GM23338 (cell line): Measurements from ENCODE around the gene FRS2. TPM values are rescaled to one million over a fixed set of nuclear protein-coding genes. Genes with fewer than 3 reads are reported as not detected.

Experiments
- ATAC-seq: fragments of 200-7000 bp; cut with Tn5 transposase; 3 replicates; pipeline ENCODE4 v1.9.1; 2020
- DNase-seq: peaks from one replicate; pipeline ENCODE4 v3.0.0-alpha.2; 2015; ENCODE audit warnings: low spot score
- H2AFZ ChIP-seq: fragments of 200-600 bp; sonication (generic); 2 replicates; pipeline ENCODE4 v1.8.0; 2016; ENCODE audit warnings: antibody characterized with exemption, mild to moderate bottlenecking, moderate library complexity
- H3F3A ChIP-seq: fragments of 200-600 bp; sonication (generic); replicated peaks from 2 replicates; pipeline ENCODE4 v1.8.0; 2017; ENCODE audit warnings: antibody characterized with exemption, mixed run types, low read depth
- H3K27ac ChIP-seq: fragments of 200-600 bp; sonication (generic); 2 replicates; pipeline ENCODE4 v1.6.1; 2016; ENCODE audit warnings: low read depth
- H3K27me3 ChIP-seq: fragments of 200-600 bp; sonication (generic); 2 replicates; pipeline ENCODE4 v1.8.0; 2016; ENCODE audit warnings: mild to moderate bottlenecking, mixed run types, moderate library complexity; ENCODE audit not compliant: insufficient read depth
- H3K36me3 ChIP-seq: fragments of 200-600 bp; sonication (generic); 2 replicates; pipeline ENCODE4 v1.8.0; 2016; ENCODE audit warnings: mild to moderate bottlenecking; ENCODE audit not compliant: insufficient read depth
- H3K4me1 ChIP-seq: fragments of 200-600 bp; sonication (generic); 2 replicates; pipeline ENCODE4 v1.8.0; 2016; ENCODE audit warnings: mild to moderate bottlenecking, moderate library complexity; ENCODE audit not compliant: insufficient read depth
- H3K4me2 ChIP-seq: fragments of 200-600 bp; sonication (generic); 2 replicates; pipeline ENCODE4 v1.7.1; 2017; ENCODE audit warnings: mixed run types
- H3K4me3 ChIP-seq: fragments of 200-600 bp; sonication (generic); 2 replicates; pipeline ENCODE4 v1.6.1; 2016; ENCODE audit warnings: mixed run types
- H3K79me2 ChIP-seq: fragments of 200-600 bp; sonication (generic); replicated peaks from 2 replicates; pipeline ENCODE4 v1.8.0; 2017; ENCODE audit warnings: mild to moderate bottlenecking; ENCODE audit not compliant: insufficient read depth
- H3K9me2 ChIP-seq: fragments of 200-600 bp; sonication (generic); 2 replicates; pipeline ENCODE4 v1.8.0; 2017; ENCODE audit not compliant: insufficient read depth
- H4K20me1 ChIP-seq: fragments of 200-600 bp; sonication (generic); replicated peaks from 2 replicates; pipeline ENCODE4 v1.8.0; 2017; ENCODE audit warnings: mild to moderate bottlenecking; ENCODE audit not compliant: insufficient read depth
- H3K27ac Mint-ChIP-seq: 2 replicates; pipeline ENCODE4 v1.8.0; 2020; ENCODE audit warnings: inconsistent platforms, mild to moderate bottlenecking, moderate library complexity, mixed read lengths
- H3K27me3 Mint-ChIP-seq: 3 replicates; pipeline ENCODE4 v1.8.0; 2022; ENCODE audit warnings: low read depth, mild to moderate bottlenecking, moderate library complexity, mixed read lengths, inconsistent platforms; ENCODE audit not compliant: insufficient read depth, poor library complexity
- H3K36me3 Mint-ChIP-seq: 3 replicates; pipeline ENCODE4 v1.8.0; 2021; ENCODE audit warnings: low read depth, mild to moderate bottlenecking, inconsistent platforms, moderate library complexity, mixed read lengths
- H3K4me1 Mint-ChIP-seq: 3 replicates; pipeline ENCODE4 v1.8.0; 2020; ENCODE audit warnings: mild to moderate bottlenecking, inconsistent platforms, mixed read lengths
- H3K4me3 Mint-ChIP-seq: 3 replicates; pipeline ENCODE4 v1.8.0; 2021; ENCODE audit warnings: moderate library complexity, mild to moderate bottlenecking, inconsistent platforms, mixed read lengths
- H3K9me3 Mint-ChIP-seq: 3 replicates; pipeline ENCODE4 v1.8.0; 2020; ENCODE audit warnings: moderate library complexity, mild to moderate bottlenecking, inconsistent platforms, mixed read lengths
- CREB1 ChIP-seq: fragments of 250-450 bp; sonication (Bioruptor Pico); IDR thresholded peaks from 2 replicates; pipeline ENCODE4 v1.5.0; 2020; ENCODE audit warnings: low read depth, mild to moderate bottlenecking, moderate library complexity
- EZH2 ChIP-seq: fragments of 200-600 bp; sonication (generic); IDR thresholded peaks from one replicate; pipeline ENCODE4 v1.8.0; 2017; ENCODE audit warnings: antibody characterized with exemption, mild to moderate bottlenecking, low read depth; ENCODE audit not compliant: unreplicated experiment
- EZH2phosphoT487 ChIP-seq: fragments of 200-600 bp; sonication (generic); IDR thresholded peaks from one replicate; pipeline ENCODE4 v1.8.1; 2018; ENCODE audit warnings: antibody characterized with exemption; ENCODE audit not compliant: unreplicated experiment
- JUNB ChIP-seq: IDR thresholded peaks from one replicate; pipeline ENCODE4 v1.6.1; 2016; ENCODE audit warnings: antibody characterized with exemption; ENCODE audit not compliant: unreplicated experiment
- NANOG ChIP-seq: IDR thresholded peaks from 2 replicates; pipeline ENCODE4 v1.6.1; 2016; ENCODE audit warnings: antibody characterized with exemption, borderline replicate concordance
- POLR2AphosphoS5 ChIP-seq: IDR thresholded peaks from 2 replicates; pipeline ENCODE4 v1.6.1; 2016; ENCODE audit warnings: antibody characterized with exemption, low read depth
- STAT1 ChIP-seq: IDR thresholded peaks from one replicate; pipeline ENCODE4 v1.6.1; 2016; ENCODE audit warnings: antibody characterized with exemption; ENCODE audit not compliant: unreplicated experiment
- ZNF114 ChIP-seq: fragments of 250-450 bp; sonication (Bioruptor Pico); IDR thresholded peaks from 2 replicates; pipeline ENCODE4 v1.5.0; 2020; ENCODE audit warnings: mild to moderate bottlenecking, moderate library complexity
- ZNF331 ChIP-seq: fragments of 250-450 bp; sonication (Bioruptor Pico); IDR thresholded peaks from 2 replicates; pipeline ENCODE4 v1.5.0; 2020; ENCODE audit warnings: low read depth, mild to moderate bottlenecking, moderate library complexity
- polyA plus RNA-seq: library from polyadenylated mRNA; unstranded; fragments of >200 nt; fragmentation: Nextera tagmentation; extraction: Ambion mirVana; gene quantifications from 2 replicates; pipeline ENCODE4 v1.2.1, GENCODE V29; 2016
- total RNA-seq: library from RNA; depleted of rRNA; stranded (reverse); fragments of >200 nt; shearing (Covaris generic); gene quantifications from 2 replicates; pipeline ENCODE4 v1.2.3, GENCODE V29; 2014
- TF ChIP-seq, protein P1 (sequence below): fragments of 250-450 bp; sonication (Bioruptor Pico); IDR thresholded peaks from 2 replicates; pipeline ENCODE4 v1.5.0; 2020; ENCODE audit warnings: mild to moderate bottlenecking, moderate library complexity
- TF ChIP-seq, protein P2 (sequence below): IDR thresholded peaks from one replicate; pipeline ENCODE4 v1.6.1; 2018; ENCODE audit warnings: antibody characterized with exemption; ENCODE audit not compliant: unreplicated experiment
- TF ChIP-seq, protein P3 (sequence below), 2 experiments: fragments of 200-600 bp in 1 of 2; sonication (generic) in 1 of 2; conservative IDR thresholded peaks; 2 replicates each; pipeline versions ENCODE4 v1.5.1 to v1.6.1; 2016 to 2017; ENCODE audit warnings: antibody characterized with exemption in 2 of 2, low read depth in 2 of 2, mild to moderate bottlenecking in 2 of 2, moderate library complexity in 1 of 2
- TF ChIP-seq, protein P4 (sequence below): IDR thresholded peaks from 2 replicates; pipeline ENCODE4 v1.6.1; 2016; ENCODE audit warnings: antibody characterized with exemption

The FRS2 gene
- total and polyA plus RNA-seq, 2 experiments from 2014 or later = 34.3 to 45.0 TPM

DNA sequence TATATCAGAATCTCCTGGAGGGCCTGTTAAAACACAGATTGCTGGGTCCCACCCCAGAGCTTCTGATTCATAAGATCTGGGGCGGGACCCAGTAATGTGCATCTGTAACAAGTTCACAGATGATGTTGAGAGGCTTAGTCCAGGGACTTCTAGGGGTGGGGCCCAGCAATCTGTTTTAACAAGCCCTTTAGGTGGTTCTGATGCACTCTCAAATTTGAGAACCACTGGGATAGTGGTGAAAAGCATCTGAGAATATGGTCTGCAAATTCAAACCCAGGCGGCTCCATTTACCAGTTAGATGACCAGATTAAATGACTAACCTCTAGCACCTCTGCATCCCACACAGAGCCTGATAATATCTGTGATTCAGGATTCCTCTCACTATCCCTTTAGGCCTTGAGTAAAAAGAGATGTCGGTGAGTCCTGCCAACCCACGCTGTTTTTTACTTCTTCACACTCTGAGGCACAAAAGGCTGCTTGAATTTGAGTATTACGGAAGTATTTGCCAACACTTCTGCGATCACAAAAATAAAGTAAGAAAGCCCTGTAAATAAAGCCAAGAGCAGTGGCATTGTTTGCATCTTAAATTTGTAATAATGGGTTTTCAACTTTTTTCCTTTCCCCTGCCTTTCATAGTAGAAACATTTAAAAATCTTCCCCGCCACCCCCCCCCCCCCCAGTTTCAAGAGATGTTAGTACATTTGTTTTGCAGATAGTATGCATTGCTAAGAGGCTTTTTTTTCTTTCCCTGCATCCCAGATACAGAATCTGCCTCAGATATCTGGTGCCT, 1.8 kb upstream of the FRS2 start:
- Histone ChIP-seq H3K4me3 (no peak overlapping the region), H3K9me2 (no peaks in the 10 kb centered on the region), H3K27ac (peak overlapping the region; percentile 75), H3K4me1 (peaks cover 49% of the 10 kb centered on the region), H3K36me3 (no peaks in the 10 kb centered on the region), H2AFZ (peak overlapping the region; percentile 95), H3K27me3 (no peaks in the 10 kb centered on the region), H3K4me2 (peak overlapping the region; percentile 66; the same call in 1 of the 2 replicates), H4K20me1 (peaks cover 10% of the 10 kb centered on the region; the same call in 1 of the 2 replicates), H3K79me2 (peaks cover 28% of the 10 kb centered on the region), H3F3A (0 out of 2 replicates have a peak, but pooled peaks cover 5% of the 10 kb centered on the region)
- Mint-ChIP-seq H3K36me3 (no peaks in the 10 kb centered on the region; the same call in 2 of the 3 replicates), H3K27ac (peak overlapping the region; percentile 20; the same call in 1 of the 2 replicates), H3K27me3 (peaks cover 3% of the 10 kb centered on the region), H3K4me1 (peaks cover 53% of the 10 kb centered on the region), H3K4me3 (0 out of 3 replicates have a peak overlapping the region, but pooled peaks have one; percentile 22), H3K9me3 (no peaks in the 10 kb centered on the region)
- ATAC-seq (no peak), DNase-seq (peak; percentile 28)
- TF ChIP-seq EZH2 = no peak
- TF ChIP-seq EZH2phosphoT487 = no peak
- no peak for TF ChIP-seq STAT1
- TF ChIP-seq, protein P1, sequence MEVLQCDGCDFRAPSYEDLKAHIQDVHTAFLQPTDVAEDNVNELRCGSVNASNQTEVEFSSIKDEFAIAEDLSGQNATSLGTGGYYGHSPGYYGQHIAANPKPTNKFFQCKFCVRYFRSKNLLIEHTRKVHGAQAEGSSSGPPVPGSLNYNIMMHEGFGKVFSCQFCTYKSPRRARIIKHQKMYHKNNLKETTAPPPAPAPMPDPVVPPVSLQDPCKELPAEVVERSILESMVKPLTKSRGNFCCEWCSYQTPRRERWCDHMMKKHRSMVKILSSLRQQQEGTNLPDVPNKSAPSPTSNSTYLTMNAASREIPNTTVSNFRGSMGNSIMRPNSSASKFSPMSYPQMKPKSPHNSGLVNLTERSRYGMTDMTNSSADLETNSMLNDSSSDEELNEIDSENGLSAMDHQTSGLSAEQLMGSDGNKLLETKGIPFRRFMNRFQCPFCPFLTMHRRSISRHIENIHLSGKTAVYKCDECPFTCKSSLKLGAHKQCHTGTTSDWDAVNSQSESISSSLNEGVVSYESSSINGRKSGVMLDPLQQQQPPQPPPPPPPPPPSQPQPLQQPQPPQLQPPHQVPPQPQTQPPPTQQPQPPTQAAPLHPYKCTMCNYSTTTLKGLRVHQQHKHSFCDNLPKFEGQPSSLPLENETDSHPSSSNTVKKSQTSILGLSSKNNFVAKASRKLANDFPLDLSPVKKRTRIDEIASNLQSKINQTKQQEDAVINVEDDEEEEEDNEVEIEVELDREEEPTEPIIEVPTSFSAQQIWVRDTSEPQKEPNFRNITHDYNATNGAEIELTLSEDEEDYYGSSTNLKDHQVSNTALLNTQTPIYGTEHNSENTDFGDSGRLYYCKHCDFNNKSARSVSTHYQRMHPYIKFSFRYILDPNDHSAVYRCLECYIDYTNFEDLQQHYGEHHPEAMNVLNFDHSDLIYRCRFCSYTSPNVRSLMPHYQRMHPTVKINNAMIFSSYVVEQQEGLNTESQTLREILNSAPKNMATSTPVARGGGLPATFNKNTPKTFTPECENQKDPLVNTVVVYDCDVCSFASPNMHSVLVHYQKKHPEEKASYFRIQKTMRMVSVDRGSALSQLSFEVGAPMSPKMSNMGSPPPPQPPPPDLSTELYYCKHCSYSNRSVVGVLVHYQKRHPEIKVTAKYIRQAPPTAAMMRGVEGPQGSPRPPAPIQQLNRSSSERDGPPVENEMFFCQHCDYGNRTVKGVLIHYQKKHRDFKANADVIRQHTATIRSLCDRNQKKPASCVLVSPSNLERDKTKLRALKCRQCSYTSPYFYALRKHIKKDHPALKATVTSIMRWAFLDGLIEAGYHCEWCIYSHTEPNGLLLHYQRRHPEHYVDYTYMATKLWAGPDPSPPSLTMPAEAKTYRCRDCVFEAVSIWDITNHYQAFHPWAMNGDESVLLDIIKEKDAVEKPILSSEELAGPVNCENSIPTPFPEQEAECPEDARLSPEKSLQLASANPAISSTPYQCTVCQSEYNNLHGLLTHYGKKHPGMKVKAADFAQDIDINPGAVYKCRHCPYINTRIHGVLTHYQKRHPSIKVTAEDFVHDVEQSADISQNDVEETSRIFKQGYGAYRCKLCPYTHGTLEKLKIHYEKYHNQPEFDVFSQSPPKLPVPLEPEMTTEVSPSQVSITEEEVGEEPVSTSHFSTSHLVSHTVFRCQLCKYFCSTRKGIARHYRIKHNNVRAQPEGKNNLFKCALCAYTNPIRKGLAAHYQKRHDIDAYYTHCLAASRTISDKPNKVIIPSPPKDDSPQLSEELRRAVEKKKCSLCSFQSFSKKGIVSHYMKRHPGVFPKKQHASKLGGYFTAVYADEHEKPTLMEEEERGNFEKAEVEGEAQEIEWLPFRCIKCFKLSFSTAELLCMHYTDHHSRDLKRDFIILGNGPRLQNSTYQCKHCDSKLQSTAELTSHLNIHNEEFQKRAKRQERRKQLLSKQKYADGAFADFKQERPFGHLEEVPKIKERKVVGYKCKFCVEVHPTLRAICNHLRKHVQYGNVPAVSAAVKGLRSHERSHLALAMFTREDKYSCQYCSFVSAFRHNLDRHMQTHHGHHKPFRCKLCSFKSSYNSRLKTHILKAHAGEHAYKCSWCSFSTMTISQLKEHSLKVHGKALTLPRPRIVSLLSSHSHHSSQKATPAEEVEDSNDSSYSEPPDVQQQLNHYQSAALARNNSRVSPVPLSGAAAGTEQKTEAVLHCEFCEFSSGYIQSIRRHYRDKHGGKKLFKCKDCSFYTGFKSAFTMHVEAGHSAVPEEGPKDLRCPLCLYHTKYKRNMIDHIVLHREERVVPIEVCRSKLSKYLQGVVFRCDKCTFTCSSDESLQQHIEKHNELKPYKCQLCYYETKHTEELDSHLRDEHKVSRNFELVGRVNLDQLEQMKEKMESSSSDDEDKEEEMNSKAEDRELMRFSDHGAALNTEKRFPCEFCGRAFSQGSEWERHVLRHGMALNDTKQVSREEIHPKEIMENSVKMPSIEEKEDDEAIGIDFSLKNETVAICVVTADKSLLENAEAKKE (CRISPR knock-in tag) = no peak
- TF ChIP-seq JUNB = no peak
- TF ChIP-seq NANOG = no peak
- TF ChIP-seq, protein P2, sequence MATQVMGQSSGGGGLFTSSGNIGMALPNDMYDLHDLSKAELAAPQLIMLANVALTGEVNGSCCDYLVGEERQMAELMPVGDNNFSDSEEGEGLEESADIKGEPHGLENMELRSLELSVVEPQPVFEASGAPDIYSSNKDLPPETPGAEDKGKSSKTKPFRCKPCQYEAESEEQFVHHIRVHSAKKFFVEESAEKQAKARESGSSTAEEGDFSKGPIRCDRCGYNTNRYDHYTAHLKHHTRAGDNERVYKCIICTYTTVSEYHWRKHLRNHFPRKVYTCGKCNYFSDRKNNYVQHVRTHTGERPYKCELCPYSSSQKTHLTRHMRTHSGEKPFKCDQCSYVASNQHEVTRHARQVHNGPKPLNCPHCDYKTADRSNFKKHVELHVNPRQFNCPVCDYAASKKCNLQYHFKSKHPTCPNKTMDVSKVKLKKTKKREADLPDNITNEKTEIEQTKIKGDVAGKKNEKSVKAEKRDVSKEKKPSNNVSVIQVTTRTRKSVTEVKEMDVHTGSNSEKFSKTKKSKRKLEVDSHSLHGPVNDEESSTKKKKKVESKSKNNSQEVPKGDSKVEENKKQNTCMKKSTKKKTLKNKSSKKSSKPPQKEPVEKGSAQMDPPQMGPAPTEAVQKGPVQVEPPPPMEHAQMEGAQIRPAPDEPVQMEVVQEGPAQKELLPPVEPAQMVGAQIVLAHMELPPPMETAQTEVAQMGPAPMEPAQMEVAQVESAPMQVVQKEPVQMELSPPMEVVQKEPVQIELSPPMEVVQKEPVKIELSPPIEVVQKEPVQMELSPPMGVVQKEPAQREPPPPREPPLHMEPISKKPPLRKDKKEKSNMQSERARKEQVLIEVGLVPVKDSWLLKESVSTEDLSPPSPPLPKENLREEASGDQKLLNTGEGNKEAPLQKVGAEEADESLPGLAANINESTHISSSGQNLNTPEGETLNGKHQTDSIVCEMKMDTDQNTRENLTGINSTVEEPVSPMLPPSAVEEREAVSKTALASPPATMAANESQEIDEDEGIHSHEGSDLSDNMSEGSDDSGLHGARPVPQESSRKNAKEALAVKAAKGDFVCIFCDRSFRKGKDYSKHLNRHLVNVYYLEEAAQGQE = no peak
- no peak for TF ChIP-seq CREB1
- TF ChIP-seq, protein P3, sequence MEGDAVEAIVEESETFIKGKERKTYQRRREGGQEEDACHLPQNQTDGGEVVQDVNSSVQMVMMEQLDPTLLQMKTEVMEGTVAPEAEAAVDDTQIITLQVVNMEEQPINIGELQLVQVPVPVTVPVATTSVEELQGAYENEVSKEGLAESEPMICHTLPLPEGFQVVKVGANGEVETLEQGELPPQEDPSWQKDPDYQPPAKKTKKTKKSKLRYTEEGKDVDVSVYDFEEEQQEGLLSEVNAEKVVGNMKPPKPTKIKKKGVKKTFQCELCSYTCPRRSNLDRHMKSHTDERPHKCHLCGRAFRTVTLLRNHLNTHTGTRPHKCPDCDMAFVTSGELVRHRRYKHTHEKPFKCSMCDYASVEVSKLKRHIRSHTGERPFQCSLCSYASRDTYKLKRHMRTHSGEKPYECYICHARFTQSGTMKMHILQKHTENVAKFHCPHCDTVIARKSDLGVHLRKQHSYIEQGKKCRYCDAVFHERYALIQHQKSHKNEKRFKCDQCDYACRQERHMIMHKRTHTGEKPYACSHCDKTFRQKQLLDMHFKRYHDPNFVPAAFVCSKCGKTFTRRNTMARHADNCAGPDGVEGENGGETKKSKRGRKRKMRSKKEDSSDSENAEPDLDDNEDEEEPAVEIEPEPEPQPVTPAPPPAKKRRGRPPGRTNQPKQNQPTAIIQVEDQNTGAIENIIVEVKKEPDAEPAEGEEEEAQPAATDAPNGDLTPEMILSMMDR (conservative IDR thresholded peaks at IDR 0.05; ENCODE audit: low read depth in 2 of 2) = no peak
- TF ChIP-seq, protein P4, sequence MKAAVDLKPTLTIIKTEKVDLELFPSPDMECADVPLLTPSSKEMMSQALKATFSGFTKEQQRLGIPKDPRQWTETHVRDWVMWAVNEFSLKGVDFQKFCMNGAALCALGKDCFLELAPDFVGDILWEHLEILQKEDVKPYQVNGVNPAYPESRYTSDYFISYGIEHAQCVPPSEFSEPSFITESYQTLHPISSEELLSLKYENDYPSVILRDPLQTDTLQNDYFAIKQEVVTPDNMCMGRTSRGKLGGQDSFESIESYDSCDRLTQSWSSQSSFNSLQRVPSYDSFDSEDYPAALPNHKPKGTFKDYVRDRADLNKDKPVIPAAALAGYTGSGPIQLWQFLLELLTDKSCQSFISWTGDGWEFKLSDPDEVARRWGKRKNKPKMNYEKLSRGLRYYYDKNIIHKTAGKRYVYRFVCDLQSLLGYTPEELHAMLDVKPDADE = no peak
- no peak for TF ChIP-seq ZNF331
- TF ChIP-seq ZNF114 (CRISPR knock-in tag) = no peak
- no peak for TF ChIP-seq POLR2AphosphoS5
